ENCODE results near the gene WWOX.

DNA sequence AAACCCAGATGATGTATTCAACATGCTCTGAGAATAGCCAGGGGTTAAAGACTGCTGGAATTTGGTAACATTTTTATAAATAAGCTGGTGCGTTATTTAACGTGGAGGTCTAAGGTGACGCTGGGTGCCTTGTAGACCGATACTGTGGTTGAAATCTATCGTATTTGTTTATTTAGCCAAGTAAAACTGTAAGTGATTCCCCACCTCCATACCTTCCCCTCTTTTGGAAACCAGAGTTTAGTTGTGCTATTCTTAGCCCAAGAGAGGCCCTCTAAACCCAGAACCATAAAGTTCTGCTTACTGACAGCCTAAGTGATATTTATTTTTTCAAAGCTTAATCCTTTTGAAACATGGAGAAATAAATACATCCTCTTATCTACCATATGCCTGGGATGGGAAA lies 744.5 kb downstream of the WWOX start:
- TF ChIP-seq, protein P1, sequence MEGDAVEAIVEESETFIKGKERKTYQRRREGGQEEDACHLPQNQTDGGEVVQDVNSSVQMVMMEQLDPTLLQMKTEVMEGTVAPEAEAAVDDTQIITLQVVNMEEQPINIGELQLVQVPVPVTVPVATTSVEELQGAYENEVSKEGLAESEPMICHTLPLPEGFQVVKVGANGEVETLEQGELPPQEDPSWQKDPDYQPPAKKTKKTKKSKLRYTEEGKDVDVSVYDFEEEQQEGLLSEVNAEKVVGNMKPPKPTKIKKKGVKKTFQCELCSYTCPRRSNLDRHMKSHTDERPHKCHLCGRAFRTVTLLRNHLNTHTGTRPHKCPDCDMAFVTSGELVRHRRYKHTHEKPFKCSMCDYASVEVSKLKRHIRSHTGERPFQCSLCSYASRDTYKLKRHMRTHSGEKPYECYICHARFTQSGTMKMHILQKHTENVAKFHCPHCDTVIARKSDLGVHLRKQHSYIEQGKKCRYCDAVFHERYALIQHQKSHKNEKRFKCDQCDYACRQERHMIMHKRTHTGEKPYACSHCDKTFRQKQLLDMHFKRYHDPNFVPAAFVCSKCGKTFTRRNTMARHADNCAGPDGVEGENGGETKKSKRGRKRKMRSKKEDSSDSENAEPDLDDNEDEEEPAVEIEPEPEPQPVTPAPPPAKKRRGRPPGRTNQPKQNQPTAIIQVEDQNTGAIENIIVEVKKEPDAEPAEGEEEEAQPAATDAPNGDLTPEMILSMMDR (IDR thresholded peaks at IDR 0.05; ENCODE audit: poor library complexity, severe bottlenecking), result no peak
- no peak for TF ChIP-seq EZH2 (IDR thresholded peaks at IDR 0.05; ENCODE audit: borderline replicate concordance, insufficient read depth, low read length, poor library complexity, severe bottlenecking)
- no peak for TF ChIP-seq MXI1 (conservative IDR thresholded peaks at IDR 0.05; ENCODE audit: poor library complexity, severe bottlenecking)
- no peak for TF ChIP-seq POLR2AphosphoS5 (IDR thresholded peaks at IDR 0.05)
- TF ChIP-seq REST (IDR thresholded peaks at IDR 0.05; ENCODE audit: borderline replicate concordance), result no peak
- TF ChIP-seq EP300 (conservative IDR thresholded peaks at IDR 0.05; ENCODE audit: poor library complexity, severe bottlenecking), result no peak
- TF ChIP-seq TAF1 (IDR thresholded peaks at IDR 0.05; ENCODE audit: low read depth), result no peak

All from neural cell (in vitro differentiated cells).